Esophagus muscularis mucosa (tissue), 4 donors: ENCODE measurements around the gene NR3C2.

Source experiments
- CTCF ChIP-seq, 3 experiments: fragments of 200-600 bp in 2 of 3; fragments of 450-650 bp in 1 of 3; sonication (generic) in 2 of 3; IDR thresholded peaks; one replicate each; pipeline ENCODE4 v1.5.1; 2017 to 2019; ENCODE audit warnings: antibody characterized with exemption in 3 of 3, mild to moderate bottlenecking in 2 of 3, moderate library complexity in 1 of 3
- EP300 ChIP-seq: sonication (generic); formaldehyde crosslinking; IDR thresholded peaks from one replicate; pipeline ENCODE4 v1.6.1; 2017; ENCODE audit warnings: antibody characterized with exemption
- POLR2A ChIP-seq: fragments of 450-650 bp; IDR thresholded peaks from one replicate; pipeline ENCODE4 v1.6.1; 2017; ENCODE audit warnings: antibody characterized with exemption, moderate library complexity, mild to moderate bottlenecking, low read depth
- POLR2AphosphoS5 ChIP-seq, 2 donors: sonication (generic); formaldehyde crosslinking; IDR thresholded peaks; one replicate each; pipeline ENCODE4 v1.6.1; 2017; ENCODE audit warnings: antibody characterized with exemption in 2 of 2

- TF ChIP-seq CTCF (IDR thresholded peaks at IDR 0.05) (no peak), POLR2A (no peak), EP300 (no peak), POLR2AphosphoS5 (IDR thresholded peaks at IDR 0.05) (no peak)
Observed at GRCh38 chr4:148300877-148301276, 141.3 kb downstream of the NR3C2 start.
